ENCODE data around the gene PKP2. TPM values are rescaled to one million over a fixed set of nuclear protein-coding genes. Genes with fewer than 3 reads are reported as not detected.
"Not testable (repeated sequence)": the region's sequence is repeated elsewhere in the genome, so short reads cannot be mapped to it uniquely, and the experiment has no call there.

Gene PKP2
- total RNA-seq, 1 donor from 2014 or later = 5.2 TPM

DNA sequence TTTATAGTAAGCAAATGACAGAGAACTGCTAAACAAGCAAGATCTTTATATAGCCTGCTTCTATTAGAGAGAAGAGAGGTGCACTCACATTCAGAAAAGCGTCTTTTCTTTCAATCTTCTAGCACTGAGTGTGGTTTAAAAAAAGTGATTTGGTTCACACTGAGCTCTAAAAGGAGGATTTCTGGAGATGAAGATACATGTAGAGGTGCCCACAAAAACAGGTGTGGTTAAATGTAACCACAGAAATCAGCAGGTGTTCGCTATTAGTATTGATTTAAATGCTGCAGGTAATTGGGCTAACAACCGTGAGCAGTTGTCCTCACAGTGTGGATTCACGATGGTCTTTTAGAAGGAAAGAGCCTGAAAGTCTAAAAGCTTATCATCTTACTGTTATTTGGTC, 10.7 kb downstream of the PKP2 start:
- no peaks in the 10 kb centered on the region for H3K4me1 ChIP-seq (ENCODE audit: control insufficient read depth in 3 of 3, insufficient read depth in 3 of 3, low read length in 3 of 3)
- no peak overlapping the region for H3K27ac ChIP-seq (ENCODE audit: low read depth, low read length)
- no peak overlapping the region for H3K4me3 ChIP-seq (ENCODE audit: low read length in 3 of 3)

DNA sequence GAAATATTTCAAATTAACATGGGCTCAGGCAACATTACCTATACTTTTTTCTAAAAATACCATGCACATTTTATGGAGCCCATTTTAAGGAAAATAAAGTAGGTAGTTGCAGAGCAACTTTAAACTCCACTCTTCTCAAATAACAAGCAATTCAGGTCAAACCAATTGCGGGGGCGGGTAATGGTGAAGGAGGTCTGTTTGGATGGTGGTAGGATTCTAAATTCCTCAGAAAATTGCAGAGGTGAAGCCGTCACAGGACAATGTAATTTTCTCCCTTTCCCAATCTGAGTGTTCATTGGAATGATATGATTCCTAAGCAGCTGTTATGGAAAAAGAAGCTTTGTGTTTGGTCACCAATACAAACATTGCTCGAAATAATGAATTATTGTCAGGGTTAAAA, 11.6 kb downstream of the PKP2 start:
- no peaks in the 10 kb centered on the region for H3K4me1 ChIP-seq (ENCODE audit: control insufficient read depth in 3 of 3, insufficient read depth in 3 of 3, low read length in 3 of 3)
- no peaks in the 10 kb centered on the region for H3K9me3 ChIP-seq (ENCODE audit: control insufficient read depth in 3 of 3, low read length in 3 of 3)
- no peaks in the 10 kb centered on the region for H3K36me3 ChIP-seq (ENCODE audit: control insufficient read depth in 3 of 3, insufficient read depth in 3 of 3, low read length in 3 of 3)
- H3K27ac ChIP-seq (ENCODE audit: low read depth, low read length) = no peak overlapping the region
- H3K27me3 ChIP-seq (ENCODE audit: control insufficient read depth in 3 of 3, insufficient read depth in 3 of 3, low read length in 3 of 3) = no peaks in the 10 kb centered on the region
- H3K9ac ChIP-seq (ENCODE audit: low read depth in 1 of 3, low read length in 3 of 3) = no peak overlapping the region
- H3K4me3 ChIP-seq (ENCODE audit: low read length in 3 of 3) = no peak overlapping the region

More for the DNA sequence above, 10.7 kb downstream of the PKP2 start:
- Histone ChIP-seq H3K36me3 (ENCODE audit: control insufficient read depth in 3 of 3, insufficient read depth in 3 of 3, low read length in 3 of 3) (no peaks in the 10 kb centered on the region), H3K27me3 (ENCODE audit: control insufficient read depth in 3 of 3, insufficient read depth in 3 of 3, low read length in 3 of 3) (no peaks in the 10 kb centered on the region), H3K9ac (ENCODE audit: low read depth in 1 of 3, low read length in 3 of 3) (no peak overlapping the region), H3K9me3 (ENCODE audit: control insufficient read depth in 3 of 3, low read length in 3 of 3) (no peaks in the 10 kb centered on the region)

- Histone ChIP-seq H3K4me3 (ENCODE audit: low read length in 3 of 3) (no peak overlapping the region), H3K27me3 (ENCODE audit: control insufficient read depth in 3 of 3, insufficient read depth in 3 of 3, low read length in 3 of 3) (no peaks in the 10 kb centered on the region), H3K36me3 (ENCODE audit: control insufficient read depth in 3 of 3, insufficient read depth in 3 of 3, low read length in 3 of 3) (no peaks in the 10 kb centered on the region), H3K9ac (ENCODE audit: low read depth in 1 of 3, low read length in 3 of 3) (no peak overlapping the region), H3K9me3 (ENCODE audit: control insufficient read depth in 3 of 3, low read length in 3 of 3) (no peaks in the 10 kb centered on the region), H3K4me1 (ENCODE audit: control insufficient read depth in 3 of 3, insufficient read depth in 3 of 3, low read length in 3 of 3) (peaks cover 0 to 5% (median 3%) of the 10 kb centered on the region in 3 donors), H3K27ac (ENCODE audit: low read depth, low read length) (no peak overlapping the region)
Measured at GRCh38 chr12:32881702-32882101, 14.9 kb downstream of the PKP2 start.

- H3K4me1 ChIP-seq (ENCODE audit: control insufficient read depth in 3 of 3, insufficient read depth in 3 of 3, low read length in 3 of 3) = peaks cover 0 to 5% (median 3%) of the 10 kb centered on the region in 3 donors
- H3K9me3 ChIP-seq (ENCODE audit: control insufficient read depth in 3 of 3, low read length in 3 of 3) = no peaks in the 10 kb centered on the region
- no peaks in the 10 kb centered on the region for H3K36me3 ChIP-seq (ENCODE audit: control insufficient read depth in 3 of 3, insufficient read depth in 3 of 3, low read length in 3 of 3)
- H3K9ac ChIP-seq (ENCODE audit: low read depth in 1 of 3, low read length in 3 of 3) = no peak overlapping the region
- H3K27me3 ChIP-seq (ENCODE audit: control insufficient read depth in 3 of 3, insufficient read depth in 3 of 3, low read length in 3 of 3) = no peaks in the 10 kb centered on the region
- no peak overlapping the region for H3K27ac ChIP-seq (ENCODE audit: low read depth, low read length)
- H3K4me3 ChIP-seq (ENCODE audit: low read length in 3 of 3) = no peak overlapping the region
Measured at GRCh38 chr12:32881107-32881506, 15.5 kb downstream of the PKP2 start.

DNA sequence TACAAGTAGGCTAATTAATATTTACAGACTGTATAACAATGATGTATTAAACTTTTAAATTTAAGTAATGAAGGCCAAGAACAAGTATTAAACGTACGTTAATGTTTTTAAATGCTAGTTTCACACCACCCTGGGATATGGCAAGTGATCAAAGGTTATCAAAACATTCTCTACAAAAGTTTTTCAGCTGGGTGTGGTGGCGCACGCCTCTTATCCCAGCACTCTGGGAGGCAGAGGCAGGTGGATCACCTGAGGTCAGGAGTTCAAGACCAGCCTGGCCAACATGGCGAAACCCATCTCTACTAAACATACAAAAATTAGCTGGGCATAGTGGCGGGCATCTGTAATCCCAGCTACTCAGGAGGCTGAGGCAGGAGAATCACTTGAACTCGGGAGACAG, 17.5 kb downstream of the PKP2 start:
- not testable (repeated sequence) for H3K9me3 ChIP-seq (ENCODE audit: control insufficient read depth in 3 of 3, low read length in 3 of 3); H3K27ac ChIP-seq (ENCODE audit: low read depth, low read length); H3K4me3 ChIP-seq (ENCODE audit: low read length in 3 of 3); H3K36me3 ChIP-seq (ENCODE audit: control insufficient read depth in 3 of 3, insufficient read depth in 3 of 3, low read length in 3 of 3); H3K27me3 ChIP-seq (ENCODE audit: control insufficient read depth in 3 of 3, insufficient read depth in 3 of 3, low read length in 3 of 3); H3K4me1 ChIP-seq (ENCODE audit: control insufficient read depth in 3 of 3, insufficient read depth in 3 of 3, low read length in 3 of 3); H3K9ac ChIP-seq (ENCODE audit: low read depth in 1 of 3, low read length in 3 of 3)

GRCh38 chr12:32877601-32878459, 18.7 kb downstream of the PKP2 start:
- peak overlapping the region; percentile 59 for H3K27ac ChIP-seq (ENCODE audit: low read depth, low read length)
- no peaks in the 10 kb centered on the region for H3K9me3 ChIP-seq (ENCODE audit: control insufficient read depth in 3 of 3, low read length in 3 of 3)
- H3K9ac ChIP-seq (ENCODE audit: low read depth in 1 of 3, low read length in 3 of 3) = peak overlapping the region in 2 of 3 donors; percentile 54 to 62
- no peaks in the 10 kb centered on the region for H3K27me3 ChIP-seq (ENCODE audit: control insufficient read depth in 3 of 3, insufficient read depth in 3 of 3, low read length in 3 of 3)
- peaks cover 0 to 5% (median 3%) of the 10 kb centered on the region in 3 donors for H3K4me1 ChIP-seq (ENCODE audit: control insufficient read depth in 3 of 3, insufficient read depth in 3 of 3, low read length in 3 of 3)
- H3K4me3 ChIP-seq (ENCODE audit: low read length in 3 of 3) = peak overlapping the region; percentile 30 to 66 (median 60)
- H3K36me3 ChIP-seq (ENCODE audit: control insufficient read depth in 3 of 3, insufficient read depth in 3 of 3, low read length in 3 of 3) = no peaks in the 10 kb centered on the region

DNA sequence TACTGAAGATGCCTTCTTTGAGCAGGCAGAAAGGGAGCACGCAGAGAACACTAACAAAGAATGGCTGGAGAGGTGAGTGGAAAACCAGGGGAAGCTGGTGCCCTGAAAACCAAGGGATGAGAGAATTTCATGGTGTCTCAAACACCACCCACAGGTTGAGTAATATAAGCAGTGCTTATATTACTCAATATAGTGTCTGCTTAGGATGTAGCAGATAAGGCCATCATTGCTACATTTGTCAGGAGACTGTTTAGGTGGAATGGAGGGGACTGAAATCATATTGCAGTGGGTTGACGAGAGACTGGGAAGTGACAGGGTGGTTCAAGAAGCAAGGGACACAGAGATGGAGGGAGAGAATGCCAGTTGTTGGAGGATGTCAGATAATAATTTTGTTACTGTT, 20.6 kb downstream of the PKP2 start:
- Histone ChIP-seq H3K9me3 (ENCODE audit: control insufficient read depth in 3 of 3, low read length in 3 of 3) (no peaks in the 10 kb centered on the region), H3K4me3 (ENCODE audit: low read length in 3 of 3) (no peak overlapping the region), H3K36me3 (ENCODE audit: control insufficient read depth in 3 of 3, insufficient read depth in 3 of 3, low read length in 3 of 3) (no peaks in the 10 kb centered on the region), H3K4me1 (ENCODE audit: control insufficient read depth in 3 of 3, insufficient read depth in 3 of 3, low read length in 3 of 3) (peaks cover 0 to 5% (median 3%) of the 10 kb centered on the region in 3 donors), H3K27me3 (ENCODE audit: control insufficient read depth in 3 of 3, insufficient read depth in 3 of 3, low read length in 3 of 3) (no peaks in the 10 kb centered on the region), H3K9ac (ENCODE audit: low read depth in 1 of 3, low read length in 3 of 3) (no peak overlapping the region), H3K27ac (ENCODE audit: low read depth, low read length) (no peak overlapping the region)

DNA sequence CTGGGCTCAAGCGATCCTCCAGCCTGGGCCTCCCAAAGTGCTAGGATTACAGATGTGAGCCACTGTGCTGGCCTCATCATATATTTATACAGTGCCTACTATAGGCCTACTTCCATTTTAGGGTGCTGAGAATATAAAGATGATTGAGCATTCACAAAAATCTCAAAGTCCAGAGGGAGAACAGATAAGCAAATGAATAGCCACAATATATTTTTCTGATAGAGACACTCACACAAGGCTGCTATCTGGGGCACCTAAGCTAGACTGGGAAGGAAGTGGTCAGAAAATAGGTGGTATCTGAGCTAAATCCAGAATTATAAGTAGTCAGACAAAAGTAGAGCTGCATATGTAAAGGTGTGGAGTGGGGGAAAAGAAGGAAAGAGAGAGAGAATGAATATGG, 21.6 kb downstream of the PKP2 start:
- no peaks in the 10 kb centered on the region for H3K36me3 ChIP-seq (ENCODE audit: control insufficient read depth in 3 of 3, insufficient read depth in 3 of 3, low read length in 3 of 3)
- no peak overlapping the region for H3K27ac ChIP-seq (ENCODE audit: low read depth, low read length)
- no peak overlapping the region for H3K9ac ChIP-seq (ENCODE audit: low read depth in 1 of 3, low read length in 3 of 3)
- no peaks in the 10 kb centered on the region for H3K27me3 ChIP-seq (ENCODE audit: control insufficient read depth in 3 of 3, insufficient read depth in 3 of 3, low read length in 3 of 3)
- no peaks in the 10 kb centered on the region for H3K9me3 ChIP-seq (ENCODE audit: control insufficient read depth in 3 of 3, low read length in 3 of 3)
- H3K4me1 ChIP-seq (ENCODE audit: control insufficient read depth in 3 of 3, insufficient read depth in 3 of 3, low read length in 3 of 3) = peaks cover 0 to 5% (median 3%) of the 10 kb centered on the region in 3 donors
- no peak overlapping the region for H3K4me3 ChIP-seq (ENCODE audit: low read length in 3 of 3)

DNA sequence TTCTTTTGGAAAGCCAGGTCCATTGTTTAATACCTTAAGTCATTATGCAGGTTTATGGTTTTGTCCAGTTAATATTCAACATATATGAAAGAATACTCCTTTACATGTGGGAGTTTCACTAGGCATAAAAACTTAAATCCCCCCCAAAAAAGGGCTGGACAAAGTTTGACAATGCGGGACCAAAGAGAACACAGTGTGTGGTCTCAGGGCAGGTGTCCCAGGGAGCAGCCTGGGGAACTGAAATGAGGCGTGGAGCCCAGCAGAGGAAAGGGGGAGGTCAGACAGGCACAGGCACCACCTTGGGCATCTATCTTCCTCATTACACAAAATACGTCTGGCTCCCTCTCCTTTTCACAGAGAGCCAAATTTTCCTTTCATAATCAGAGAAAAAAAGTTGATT, 22.5 kb downstream of the PKP2 start:
- Histone ChIP-seq H3K4me1 (ENCODE audit: control insufficient read depth in 3 of 3, insufficient read depth in 3 of 3, low read length in 3 of 3) (peaks cover 0 to 5% (median 3%) of the 10 kb centered on the region in 3 donors), H3K27ac (ENCODE audit: low read depth, low read length) (no peak overlapping the region), H3K36me3 (ENCODE audit: control insufficient read depth in 3 of 3, insufficient read depth in 3 of 3, low read length in 3 of 3) (no peaks in the 10 kb centered on the region), H3K9me3 (ENCODE audit: control insufficient read depth in 3 of 3, low read length in 3 of 3) (no peaks in the 10 kb centered on the region), H3K9ac (ENCODE audit: low read depth in 1 of 3, low read length in 3 of 3) (no peak overlapping the region), H3K4me3 (ENCODE audit: low read length in 3 of 3) (no peak overlapping the region), H3K27me3 (ENCODE audit: control insufficient read depth in 3 of 3, insufficient read depth in 3 of 3, low read length in 3 of 3) (no peaks in the 10 kb centered on the region)

DNA sequence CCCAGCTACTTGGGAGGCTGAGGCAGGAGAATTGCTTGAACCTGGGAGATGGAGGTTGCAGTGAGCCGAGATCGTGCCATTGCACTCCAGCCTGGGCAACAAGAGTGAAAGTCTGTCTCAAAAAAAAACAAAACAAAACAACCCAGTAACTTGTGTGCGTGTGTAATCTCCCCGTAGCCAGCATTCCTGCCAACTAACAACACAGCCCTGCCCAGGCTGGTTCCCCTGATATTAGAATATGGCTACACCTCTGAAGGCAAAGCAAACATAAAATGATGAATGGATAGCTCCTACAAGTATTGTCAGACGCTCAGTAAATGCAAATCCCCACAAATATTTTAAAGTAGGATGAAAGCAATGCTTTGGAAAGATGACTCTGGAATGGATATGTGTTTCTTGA, 24.2 kb downstream of the PKP2 start:
- not testable (repeated sequence) for H3K9ac ChIP-seq (ENCODE audit: low read depth in 1 of 3, low read length in 3 of 3); H3K9me3 ChIP-seq (ENCODE audit: control insufficient read depth in 3 of 3, low read length in 3 of 3); H3K36me3 ChIP-seq (ENCODE audit: control insufficient read depth in 3 of 3, insufficient read depth in 3 of 3, low read length in 3 of 3); H3K4me1 ChIP-seq (ENCODE audit: control insufficient read depth in 3 of 3, insufficient read depth in 3 of 3, low read length in 3 of 3); H3K27ac ChIP-seq (ENCODE audit: low read depth, low read length); H3K4me3 ChIP-seq (ENCODE audit: low read length in 3 of 3); H3K27me3 ChIP-seq (ENCODE audit: control insufficient read depth in 3 of 3, insufficient read depth in 3 of 3, low read length in 3 of 3)
